RPMI7951 (cell line): ENCODE measurements around the gene PTAFR. TPM values are rescaled to one million over a fixed set of nuclear protein-coding genes. Genes with fewer than 3 reads are reported as not detected.

Experiments used
- DNase-seq: peaks from one replicate; pipeline ENCODE4 v3.0.0-alpha.2; 2012; ENCODE audit warnings: low read depth
- total RNA-seq: library from RNA; depleted of rRNA; stranded (reverse); fragments of >200 nt; shearing (Covaris generic); gene quantifications from 2 replicates; pipeline ENCODE4 v1.2.3, GENCODE V29; 2014; rRNA removed

The PTAFR gene, protein sequence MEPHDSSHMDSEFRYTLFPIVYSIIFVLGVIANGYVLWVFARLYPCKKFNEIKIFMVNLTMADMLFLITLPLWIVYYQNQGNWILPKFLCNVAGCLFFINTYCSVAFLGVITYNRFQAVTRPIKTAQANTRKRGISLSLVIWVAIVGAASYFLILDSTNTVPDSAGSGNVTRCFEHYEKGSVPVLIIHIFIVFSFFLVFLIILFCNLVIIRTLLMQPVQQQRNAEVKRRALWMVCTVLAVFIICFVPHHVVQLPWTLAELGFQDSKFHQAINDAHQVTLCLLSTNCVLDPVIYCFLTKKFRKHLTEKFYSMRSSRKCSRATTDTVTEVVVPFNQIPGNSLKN
- total RNA-seq, result 0.12 and 0.20 TPM in 2 replicates

DNA sequence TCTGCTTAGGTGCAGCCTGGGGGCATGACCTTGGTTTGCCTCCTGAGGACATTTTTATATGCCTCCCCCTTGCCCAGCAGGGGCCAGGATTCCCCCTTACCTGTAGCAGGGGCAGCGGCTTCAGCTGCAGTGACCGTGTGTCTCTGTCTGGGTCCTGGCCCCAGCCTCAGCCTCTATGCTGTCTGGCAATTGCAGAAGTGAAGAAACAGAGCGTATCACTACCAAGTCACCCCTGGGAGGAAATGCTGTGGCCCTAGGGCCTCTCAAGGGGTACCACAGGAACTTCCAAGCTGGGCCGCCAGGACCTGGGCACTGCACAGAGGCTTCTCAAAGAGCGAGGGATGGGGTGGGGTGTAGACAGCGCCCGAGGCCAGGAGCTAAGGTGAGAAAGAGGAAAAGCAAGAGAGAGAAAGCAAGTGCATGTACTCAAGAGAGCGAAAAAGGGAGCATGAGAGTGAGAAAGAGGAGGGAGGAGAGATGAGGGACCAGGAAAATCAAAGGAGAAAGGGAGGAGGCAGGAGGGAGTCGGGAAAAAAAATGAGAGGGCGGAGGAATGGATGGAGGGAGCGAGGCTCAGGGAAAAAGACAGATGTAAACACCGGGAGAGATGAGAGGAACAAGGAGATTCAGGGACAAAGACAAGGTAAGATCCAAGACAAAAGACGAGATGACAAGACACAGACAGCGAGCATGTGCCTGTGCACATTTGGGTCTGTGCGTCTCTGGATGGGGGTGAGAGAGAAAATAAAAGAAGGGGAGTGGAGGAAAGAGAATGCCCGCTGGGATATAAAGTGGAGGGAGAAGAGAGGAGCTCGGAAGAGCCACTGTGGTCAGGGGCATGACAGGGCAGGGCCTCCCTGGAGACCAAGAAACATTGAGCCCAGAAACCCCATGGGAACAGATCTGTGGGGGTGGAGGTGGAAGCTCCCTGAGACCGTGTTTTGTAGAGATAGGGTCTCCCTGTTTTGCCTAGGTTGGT lies at the start of gene PTAFR:
Gene PTAFR, minus strand, starts transcription at position 199 of the 979 bp plus-strand sequence. CDS start 25,669 bp downstream, outside the sequence.
- no peak for DNase-seq

DNA sequence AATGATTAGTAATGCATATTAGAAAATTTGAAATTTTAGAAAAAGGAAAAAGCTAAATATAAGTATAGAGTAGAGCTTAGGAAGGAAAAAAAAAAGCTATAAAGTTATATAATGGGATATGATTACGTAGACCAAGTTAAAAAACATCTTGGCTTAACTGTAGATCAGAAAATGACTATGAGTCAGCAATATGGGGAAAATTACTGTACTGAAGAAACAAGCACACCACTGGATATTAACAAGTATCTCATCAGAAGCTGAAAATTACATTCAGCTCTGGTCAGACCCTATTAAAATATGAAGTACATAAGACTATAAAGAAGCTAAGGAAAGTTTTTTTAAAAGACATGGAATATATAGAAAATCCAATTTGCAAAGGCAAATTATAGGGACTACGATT lies 36.8 kb upstream of the PTAFR start:
- DNase-seq, result no peak

DNA sequence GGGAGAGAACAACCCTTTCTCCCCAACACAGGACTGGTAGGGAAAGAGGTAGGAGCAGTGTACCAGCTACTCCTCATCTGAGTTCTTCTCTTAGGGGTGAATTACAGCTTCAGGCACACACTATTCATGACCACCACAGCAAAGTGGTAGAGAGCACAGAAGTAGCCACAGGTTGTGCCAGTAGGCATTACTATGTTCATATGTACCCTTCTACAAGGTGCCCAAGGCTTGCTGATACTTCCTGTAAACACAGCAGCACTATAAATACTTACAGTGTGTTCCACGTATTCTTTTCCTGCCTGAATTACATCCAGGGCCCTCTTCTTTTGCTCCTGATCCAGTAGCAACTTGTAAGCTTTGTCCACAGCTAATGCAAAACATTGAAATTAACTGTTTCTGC lies 33.2 kb upstream of the PTAFR start:
- DNase-seq, result no peak

DNA sequence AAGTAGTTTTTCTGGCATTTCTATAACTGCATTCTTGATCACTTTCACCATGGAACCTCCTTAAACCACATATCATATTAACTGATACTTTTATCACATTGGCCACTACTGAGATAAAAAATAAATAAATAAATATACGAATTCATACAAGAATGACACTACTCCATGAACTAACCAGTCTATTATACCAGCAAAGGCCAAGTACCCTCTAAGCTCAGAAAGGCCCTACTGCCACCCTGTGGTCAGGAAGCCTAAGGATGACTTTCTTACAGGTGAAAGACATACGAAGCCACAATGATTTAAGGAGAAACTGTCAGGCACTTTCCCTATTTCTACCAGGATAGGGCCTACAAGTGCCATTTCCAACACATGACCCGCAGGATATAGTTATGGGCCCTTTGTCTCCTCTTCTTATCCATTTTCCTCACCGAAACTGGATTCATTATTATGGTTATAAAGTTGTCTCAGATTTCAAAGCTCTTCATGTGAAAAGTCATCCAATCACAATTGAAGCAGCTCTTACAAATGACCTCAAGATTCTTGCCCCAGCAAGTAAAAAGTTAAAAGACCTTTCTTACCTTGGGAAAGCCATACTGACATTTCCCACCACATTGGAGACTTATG lies 32.4 kb upstream of the PTAFR start:
- DNase-seq, result peak; percentile 48

DNA sequence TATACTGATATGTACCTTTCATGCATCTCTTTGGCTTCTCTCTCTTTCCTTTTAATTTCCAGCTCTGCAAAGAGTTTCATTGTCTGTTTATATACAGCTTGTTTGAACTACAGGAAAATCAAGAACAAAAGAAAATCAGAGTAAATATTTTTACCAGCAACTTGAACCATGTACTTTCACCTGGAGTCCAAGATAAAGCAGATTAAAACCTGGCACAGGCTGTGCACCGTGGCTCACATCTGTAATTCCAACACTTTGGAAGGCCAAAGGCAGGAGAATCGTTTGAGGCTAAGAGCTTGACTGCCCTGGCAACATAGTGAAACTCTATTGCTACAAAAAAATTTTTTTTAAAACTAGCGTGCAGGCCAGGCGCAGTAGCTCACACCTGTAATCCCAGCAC lies 28.8 kb upstream of the PTAFR start:
- DNase-seq, result no peak

DNA sequence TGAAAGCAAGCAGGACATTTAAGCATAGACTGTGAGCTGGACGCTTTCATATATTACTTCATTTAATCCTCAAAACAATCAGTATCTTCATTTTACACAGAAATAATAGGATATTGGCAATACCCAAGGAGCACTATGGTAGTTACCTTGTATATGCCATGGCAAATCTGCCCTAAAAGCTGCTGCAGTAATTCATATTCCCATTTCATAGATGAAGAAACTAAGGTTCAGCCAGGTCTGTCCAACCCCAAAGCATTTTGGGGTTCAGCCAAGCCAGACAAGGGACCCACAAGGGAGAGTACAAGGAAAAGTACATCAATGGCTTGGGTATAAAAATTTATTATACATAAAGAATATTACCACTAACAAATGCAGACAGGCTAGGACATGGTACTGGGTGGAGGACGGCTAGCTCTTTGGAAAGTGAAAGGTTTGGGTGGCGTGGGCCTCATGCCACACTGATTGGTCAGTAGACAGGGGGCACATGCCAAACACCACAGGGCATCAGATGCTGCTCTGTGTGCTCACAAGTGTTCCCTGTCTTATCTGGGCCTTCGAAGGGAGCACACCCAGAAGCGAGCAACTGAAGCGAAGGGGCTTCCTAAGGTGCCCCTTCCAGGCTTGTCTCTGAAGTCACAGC lies 23.9 kb upstream of the PTAFR start:
- no peak for DNase-seq

DNA sequence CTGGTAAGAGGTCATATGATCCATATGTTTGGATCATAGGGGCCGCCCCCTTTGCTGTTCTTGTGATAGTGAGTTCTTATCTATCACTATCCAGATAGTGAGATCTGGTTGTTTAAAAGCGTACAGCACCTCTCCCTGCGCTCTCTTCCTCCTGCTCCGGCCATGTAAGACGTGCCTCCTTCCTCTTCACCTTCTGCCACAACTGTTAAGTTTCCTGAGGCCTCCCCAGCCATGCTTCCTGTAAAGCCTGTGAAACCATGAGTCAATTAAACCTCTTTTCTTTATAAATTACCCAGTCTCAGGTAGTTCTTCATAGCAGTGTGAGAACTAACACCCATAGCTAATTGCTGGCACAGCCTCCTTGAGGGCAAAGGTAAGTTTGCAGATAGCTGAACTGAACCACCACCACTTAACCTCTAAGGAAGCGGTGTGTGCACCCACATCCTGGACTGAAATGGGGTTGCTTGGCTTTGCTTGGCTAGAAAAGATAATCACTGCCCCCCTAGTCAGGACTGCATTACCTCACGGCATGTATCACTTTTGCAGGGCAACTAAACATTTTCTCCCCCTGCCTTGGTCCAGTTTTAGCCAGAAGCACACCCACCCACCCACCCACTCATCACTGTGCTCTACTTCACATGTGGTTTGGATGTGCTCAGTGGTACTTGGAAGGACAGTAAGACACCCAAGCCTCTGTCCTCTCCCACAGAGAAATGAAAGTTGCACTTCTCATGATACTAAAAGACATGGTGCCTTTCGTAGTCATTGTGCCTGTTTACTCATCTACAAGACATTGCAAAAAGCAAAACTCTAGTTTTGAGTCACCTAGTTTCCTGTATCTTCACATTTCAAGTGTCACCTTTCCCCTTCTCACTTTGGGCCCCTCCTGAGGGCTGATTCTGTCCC lies 23.1 kb upstream of the PTAFR start:
- no peak for DNase-seq

DNA sequence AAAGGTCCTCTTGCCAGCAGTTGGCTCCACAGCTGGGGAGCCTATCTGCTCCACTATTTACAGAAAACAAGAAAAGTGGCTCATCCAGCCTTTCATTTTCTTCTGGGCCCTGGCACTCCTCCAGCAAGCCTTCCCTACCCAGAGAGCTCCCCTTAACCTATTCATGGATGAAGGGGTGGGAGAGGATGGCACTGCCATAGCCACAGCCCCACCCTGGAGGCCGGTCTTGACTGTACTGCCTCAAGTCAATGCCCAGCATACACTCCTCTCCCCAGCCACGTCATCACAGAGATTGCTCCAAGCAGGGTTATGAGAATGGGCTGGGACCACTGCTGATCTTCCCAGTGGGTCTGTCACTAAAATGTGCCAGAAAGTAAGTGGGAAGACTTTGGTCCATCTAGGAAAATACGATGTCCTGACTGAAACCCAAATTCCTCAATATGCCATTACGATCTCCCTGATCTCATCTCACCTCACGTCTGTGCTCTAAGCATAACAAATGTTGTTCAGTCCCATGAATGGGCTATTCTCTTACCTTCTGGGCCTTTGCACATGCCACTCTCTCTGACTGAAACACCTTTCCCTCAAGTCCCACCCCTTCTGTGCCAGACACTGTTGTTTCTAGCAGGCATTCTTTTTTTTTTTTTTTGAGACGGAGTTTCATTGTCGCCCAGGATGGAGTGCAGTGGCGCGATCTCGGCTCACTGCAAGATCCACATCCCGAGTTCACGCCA lies 21.4 kb upstream of the PTAFR start:
- no peak for DNase-seq

DNA sequence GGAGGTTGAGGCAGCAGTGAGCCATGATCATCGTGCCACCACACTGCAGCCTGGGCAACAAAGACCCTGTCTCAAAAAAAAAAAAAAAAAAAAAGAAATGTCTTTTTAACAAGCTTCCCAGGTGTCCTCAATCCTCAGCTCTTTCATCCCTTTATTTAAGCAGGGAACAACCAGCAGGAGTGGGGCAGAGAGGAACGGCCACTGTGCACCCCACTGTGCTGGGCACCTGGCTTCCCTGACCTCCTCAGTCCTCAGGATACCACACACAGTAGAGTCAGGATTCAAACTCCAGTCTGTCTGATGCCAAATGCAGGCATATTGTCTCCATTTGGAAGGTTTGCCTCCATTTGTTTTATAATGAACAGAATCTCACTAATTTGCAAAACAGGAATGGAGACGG lies 19.8 kb upstream of the PTAFR start:
- DNase-seq, result no peak

DNA sequence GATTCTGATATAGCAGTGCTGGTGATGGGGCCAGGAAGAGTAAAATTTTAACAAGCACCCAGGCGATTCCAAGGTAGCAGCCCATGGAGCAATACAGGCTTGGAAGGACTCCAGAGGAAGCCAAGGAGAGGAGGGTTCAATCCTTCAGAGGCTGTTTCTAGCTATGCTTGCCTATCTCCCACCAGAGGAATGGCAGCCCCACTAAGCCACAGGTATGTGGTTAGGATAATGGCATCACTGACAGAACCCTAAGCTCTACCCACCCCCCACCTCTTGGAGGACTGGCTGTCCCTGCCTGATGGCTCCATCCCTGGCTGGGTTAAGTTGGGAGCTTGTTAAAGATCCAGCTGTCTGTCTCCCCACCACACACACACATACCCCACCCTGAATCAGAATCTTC lies 19.3 kb upstream of the PTAFR start:
- no peak for DNase-seq

DNA sequence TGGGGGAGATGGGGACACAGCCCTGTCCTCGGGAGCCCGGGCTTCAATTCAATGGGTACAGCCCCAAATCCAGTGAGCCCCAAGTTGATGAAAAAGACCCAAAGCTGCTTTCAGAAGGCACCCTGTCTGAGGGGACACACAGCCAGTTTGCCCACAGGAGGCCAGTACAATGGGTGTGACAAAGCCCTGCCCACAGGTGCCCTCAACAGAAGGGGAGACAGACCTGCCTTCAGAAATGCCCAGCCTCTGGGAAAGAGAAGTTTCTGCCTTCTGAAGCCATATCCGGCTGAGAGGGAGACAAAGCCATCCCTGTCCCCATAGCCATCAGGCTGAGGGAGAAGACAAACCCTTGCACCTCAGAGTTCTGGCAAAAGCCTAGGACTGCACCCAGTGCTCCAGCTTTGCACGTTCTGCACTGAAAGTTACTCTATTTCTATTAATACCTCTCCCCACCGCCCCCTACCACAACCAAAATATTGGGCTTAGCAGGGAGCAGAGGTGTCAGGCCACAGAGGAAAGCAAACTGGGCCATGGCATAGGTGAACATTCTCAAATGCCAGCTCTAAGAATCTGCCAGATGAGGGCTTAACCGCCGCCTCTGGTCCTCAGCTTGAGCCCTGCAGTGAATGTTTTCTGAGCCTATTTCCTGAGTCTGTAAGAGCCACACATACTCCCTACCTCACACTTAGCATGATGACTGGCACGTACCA lies 18.0 kb upstream of the PTAFR start:
- no peak for DNase-seq

DNA sequence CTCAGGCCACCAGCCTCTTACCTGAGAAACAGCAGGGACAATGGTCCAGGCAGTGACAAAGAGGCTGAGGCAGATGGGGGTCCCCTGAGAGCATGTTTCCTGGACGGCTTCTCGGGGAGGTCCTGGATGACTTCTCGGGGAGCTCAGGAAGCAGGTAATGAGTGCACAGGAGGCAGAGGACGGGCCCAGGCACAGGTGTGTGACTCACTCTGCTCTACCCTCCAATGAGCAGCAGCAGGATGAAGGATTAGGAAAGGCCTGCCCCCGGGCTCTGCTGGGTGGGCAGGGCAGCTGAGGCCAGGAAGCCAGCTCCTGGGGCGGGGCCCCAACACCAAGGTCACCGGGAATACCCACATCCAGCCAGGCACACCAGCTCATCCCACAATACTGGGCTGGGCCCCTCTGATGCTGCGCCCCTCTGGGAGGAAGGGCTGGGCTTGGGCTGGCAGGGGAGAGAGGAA lies 17.2 kb upstream of the PTAFR start:
- DNase-seq, result no peak

DNA sequence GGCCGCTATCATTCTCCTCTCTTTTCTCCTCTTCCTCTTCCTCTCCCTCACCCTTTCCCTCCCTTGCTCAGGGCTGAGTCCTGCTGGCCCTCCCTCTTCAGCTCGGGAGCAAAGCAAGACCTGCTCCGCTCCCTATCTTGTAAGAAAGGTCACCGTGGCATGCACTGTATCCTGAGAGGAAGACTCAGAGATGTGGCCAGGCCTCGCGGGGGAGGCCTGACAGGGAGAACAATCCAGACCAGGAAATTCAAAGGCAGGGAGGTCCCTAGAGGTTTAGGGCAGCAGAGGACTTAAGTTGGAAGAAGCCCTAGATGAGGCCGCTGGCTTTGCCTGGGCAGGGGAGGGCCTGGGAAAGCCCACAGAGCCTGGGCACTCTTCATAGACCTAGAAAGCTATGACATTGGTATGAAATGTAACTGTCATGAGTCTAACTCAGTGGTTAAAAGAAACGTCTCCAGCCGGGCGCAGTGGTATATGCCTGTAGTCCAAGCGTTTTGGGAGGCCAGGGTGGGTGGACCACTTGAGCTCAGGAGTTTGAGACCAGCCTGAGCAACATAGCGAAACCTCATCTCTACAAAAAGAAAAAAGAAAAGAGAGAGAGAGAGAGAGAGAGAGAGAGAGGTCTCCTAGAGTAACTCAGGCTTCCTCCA lies 14.6 kb upstream of the PTAFR start:
- no peak for DNase-seq

DNA sequence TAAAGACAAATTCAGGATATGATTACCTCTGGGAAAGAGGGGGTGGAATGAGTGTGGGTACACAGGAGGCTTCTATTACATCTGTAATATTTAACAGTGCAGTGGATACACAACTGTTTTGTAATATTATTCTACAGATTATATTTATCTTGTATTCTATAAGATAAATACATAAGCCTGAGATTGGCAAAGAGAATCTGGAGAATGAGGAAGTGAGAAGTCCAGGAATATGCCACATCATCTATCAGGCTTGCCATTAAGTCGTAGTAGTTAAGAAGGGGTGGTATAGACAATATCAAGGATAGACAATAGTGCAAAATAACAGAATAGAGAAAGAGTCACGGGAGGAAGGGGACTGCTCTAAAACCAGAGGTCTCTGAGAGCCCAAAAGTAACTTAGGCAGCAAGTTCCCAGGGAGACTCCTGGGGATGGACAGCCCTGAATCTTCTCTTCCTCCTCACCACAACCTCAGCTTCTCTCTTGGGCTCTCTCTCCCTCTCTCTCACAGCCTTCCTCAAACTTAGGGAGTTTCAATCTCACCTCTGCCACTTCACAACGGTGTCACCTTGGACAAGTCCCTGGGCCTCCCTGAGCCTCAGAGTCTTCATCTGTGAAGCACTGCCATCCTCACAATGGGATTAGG lies 14.0 kb upstream of the PTAFR start:
- no peak for DNase-seq

DNA sequence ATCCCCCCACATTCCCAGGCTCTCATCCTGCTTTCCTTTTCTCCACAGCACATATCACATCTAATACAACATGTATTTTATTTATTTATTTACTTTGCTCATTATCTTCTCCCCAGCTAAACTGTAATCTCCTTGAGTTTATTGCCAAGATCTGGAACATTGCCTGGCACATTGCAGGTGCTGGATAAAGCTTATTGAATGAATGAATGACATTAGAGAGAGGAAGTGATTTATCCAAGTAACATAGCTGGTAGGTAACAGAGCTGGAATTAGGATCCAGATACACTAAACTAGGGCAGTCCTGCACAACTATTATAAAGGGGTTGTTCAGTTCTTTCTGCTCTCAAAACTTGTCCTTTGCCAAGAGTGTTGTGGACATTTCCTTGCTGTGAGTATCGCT lies 8.6 kb upstream of the PTAFR start:
- no peak for DNase-seq

DNA sequence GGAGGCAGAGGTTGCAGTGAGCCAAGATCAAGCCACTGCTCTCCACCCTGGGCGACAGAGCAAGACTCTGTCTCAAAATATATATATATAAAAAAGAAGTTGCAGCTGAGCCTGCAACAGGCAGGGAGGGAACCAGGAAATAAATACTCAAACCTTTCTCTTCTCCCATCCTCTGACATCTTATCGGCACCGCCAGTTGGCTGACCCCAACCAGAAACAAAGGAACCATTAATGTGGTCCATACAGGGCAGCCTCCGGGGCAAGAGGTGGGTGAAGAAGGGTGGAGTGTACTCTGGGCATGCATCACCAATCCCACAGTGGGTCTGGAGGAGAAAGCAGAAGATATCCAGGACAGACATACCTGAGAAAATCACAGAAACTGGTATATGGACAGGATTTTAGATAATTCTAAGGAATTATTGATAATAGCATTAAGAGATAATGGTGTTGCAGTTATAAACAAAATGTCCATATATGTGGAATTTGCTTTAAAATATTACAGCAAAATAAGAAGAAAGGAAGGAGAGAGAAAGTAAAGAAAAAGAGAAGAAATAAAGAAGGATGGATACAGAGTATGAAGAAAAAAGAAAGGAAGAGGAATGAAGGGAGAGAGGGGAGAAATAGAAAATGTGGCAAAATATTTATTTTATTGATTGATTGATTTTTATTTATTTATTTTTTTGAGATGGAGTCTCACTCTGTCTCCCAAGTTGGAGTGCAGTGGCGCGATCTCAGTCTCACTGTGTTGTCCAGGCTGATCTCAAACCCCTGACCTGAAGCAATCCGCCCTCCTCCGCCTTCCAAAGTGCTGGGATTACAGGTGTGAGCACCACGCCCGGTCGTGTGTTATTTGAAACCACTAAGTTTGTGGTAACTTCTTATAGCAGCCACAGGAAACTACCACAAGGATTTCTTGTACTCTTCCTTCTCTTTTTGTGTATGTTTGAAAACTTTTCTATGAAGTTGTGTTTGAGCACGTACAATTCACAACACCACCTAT lies 4.1 kb upstream of the PTAFR start:
- DNase-seq, result no peak
